ENCODE measurements around the gene GNG7. TPM values are rescaled to one million over a fixed set of nuclear protein-coding genes. Genes with fewer than 3 reads are reported as not detected.

Gene GNG7
- total RNA-seq, 1 experiment from 2014 or later, result 1.1 TPM

- Histone ChIP-seq H3K27ac (ENCODE audit: low read length) (no peak overlapping the region), H3K36me3 (ENCODE audit: low read depth, low read length) (peaks cover 12% of the 10 kb centered on the region), H3K4me3 (ENCODE audit: low read length) (no peak overlapping the region), H3K9me3 (ENCODE audit: low read length) (no peaks in the 10 kb centered on the region), H3K27me3 (ENCODE audit: low read length) (no peaks in the 10 kb centered on the region), H3K9me2 (replicated peaks; ENCODE audit: low read length) (no peaks in the 10 kb centered on the region), H3K9ac (ENCODE audit: low read length) (no peak overlapping the region), H3K79me2 (ENCODE audit: low read length) (peaks cover 6% of the 10 kb centered on the region), H3F3A (ENCODE audit: low read length, unreplicated experiment) (no peaks in the 10 kb centered on the region), H3K4me2 (ENCODE audit: low read length) (no peak overlapping the region), H3K4me1 (ENCODE audit: insufficient read depth, low read length) (no peaks in the 10 kb centered on the region), H2AFZ (ENCODE audit: low read length) (no peak overlapping the region), H4K20me1 (ENCODE audit: low read length) (no peaks in the 10 kb centered on the region)
- TF ChIP-seq EZH2phosphoT487 (IDR thresholded peaks at IDR 0.05; ENCODE audit: borderline replicate concordance, low read length) (no peak), EZH2 (IDR thresholded peaks at IDR 0.05; ENCODE audit: low read length, unreplicated experiment) (no peak), CTCF (conservative IDR thresholded peaks at IDR 0.05; ENCODE audit: low read depth, low read length) (no peak)
- CTCF ChIA-PET, result no interaction called here
- intact Hi-C loops (cut with micrococcal nuclease), result no loop called here
- DNase-seq (no peak), ATAC-seq (no peak)
- POLR2A ChIA-PET (ENCODE audit: unreplicated experiment), result interaction anchor here (1.0 kb wide), 1 partner anchor 69 kb away, joined by 5 read pairs; no protein-coding TSS in a partner anchor
- no TSS peak for BruUV-seq (replicated peaks)
Observed at GRCh38 chr19:2735374-2735773, 32.9 kb upstream of the GNG7 start.

GRCh38 chr19:2734589-2735288 is 32.2 kb upstream of the GNG7 start:
- no peaks in the 10 kb centered on the region for H3F3A ChIP-seq (ENCODE audit: low read length, unreplicated experiment)
- H3K9me2 ChIP-seq (replicated peaks; ENCODE audit: low read length), result no peaks in the 10 kb centered on the region
- ChIA-PET CTCF (no interaction called here), POLR2A (ENCODE audit: unreplicated experiment) (no interaction called here)
- H3K27me3 ChIP-seq (ENCODE audit: low read length), result no peaks in the 10 kb centered on the region
- TF ChIP-seq CTCF (conservative IDR thresholded peaks at IDR 0.05; ENCODE audit: low read depth, low read length) (no peak), EZH2 (IDR thresholded peaks at IDR 0.05; ENCODE audit: low read length, unreplicated experiment) (no peak), EZH2phosphoT487 (IDR thresholded peaks at IDR 0.05; ENCODE audit: borderline replicate concordance, low read length) (no peak)
- DNase-seq (no peak), ATAC-seq (no peak)
- no TSS peak for BruUV-seq (replicated peaks)
- H3K4me1 ChIP-seq (ENCODE audit: insufficient read depth, low read length), result no peaks in the 10 kb centered on the region
- H3K9ac ChIP-seq (ENCODE audit: low read length), result no peak overlapping the region
- H3K79me2 ChIP-seq (ENCODE audit: low read length), result peaks cover 6% of the 10 kb centered on the region
- H2AFZ ChIP-seq (ENCODE audit: low read length), result no peak overlapping the region
- H3K27ac ChIP-seq (ENCODE audit: low read length), result no peak overlapping the region
- H3K4me2 ChIP-seq (ENCODE audit: low read length), result no peak overlapping the region
- peaks cover 12% of the 10 kb centered on the region for H3K36me3 ChIP-seq (ENCODE audit: low read depth, low read length)
- H3K4me3 ChIP-seq (ENCODE audit: low read length), result no peak overlapping the region
- no peaks in the 10 kb centered on the region for H3K9me3 ChIP-seq (ENCODE audit: low read length)
- H4K20me1 ChIP-seq (ENCODE audit: low read length), result no peaks in the 10 kb centered on the region
- intact Hi-C loops (cut with micrococcal nuclease), result no loop called here

GRCh38 chr19:2733930-2734588 is 31.6 kb upstream of the GNG7 start:
- Histone ChIP-seq H3K9me2 (replicated peaks; ENCODE audit: low read length) (no peaks in the 10 kb centered on the region), H4K20me1 (ENCODE audit: low read length) (no peaks in the 10 kb centered on the region), H3K9ac (ENCODE audit: low read length) (no peak overlapping the region), H2AFZ (ENCODE audit: low read length) (no peak overlapping the region), H3K27ac (ENCODE audit: low read length) (no peak overlapping the region), H3F3A (ENCODE audit: low read length, unreplicated experiment) (no peaks in the 10 kb centered on the region), H3K4me3 (ENCODE audit: low read length) (no peak overlapping the region), H3K4me1 (ENCODE audit: insufficient read depth, low read length) (no peaks in the 10 kb centered on the region), H3K27me3 (ENCODE audit: low read length) (no peaks in the 10 kb centered on the region), H3K79me2 (ENCODE audit: low read length) (peaks cover under 1% of the 10 kb centered on the region), H3K36me3 (ENCODE audit: low read depth, low read length) (peaks cover 12% of the 10 kb centered on the region), H3K4me2 (ENCODE audit: low read length) (no peak overlapping the region), H3K9me3 (ENCODE audit: low read length) (no peaks in the 10 kb centered on the region)
- POLR2A ChIA-PET (ENCODE audit: unreplicated experiment), result interaction anchor here (0.7 kb wide), 1 partner anchor 33 kb away, joined by 5 read pairs; no protein-coding TSS in a partner anchor
- ATAC-seq, result no peak
- CTCF ChIA-PET, result no interaction called here
- no peak for DNase-seq
- intact Hi-C loops (cut with micrococcal nuclease), result no loop called here
- no peak for TF ChIP-seq EZH2 (IDR thresholded peaks at IDR 0.05; ENCODE audit: low read length, unreplicated experiment)
- TF ChIP-seq CTCF (conservative IDR thresholded peaks at IDR 0.05; ENCODE audit: low read depth, low read length), result no peak
- TF ChIP-seq EZH2phosphoT487 (IDR thresholded peaks at IDR 0.05; ENCODE audit: borderline replicate concordance, low read length), result no peak
- BruUV-seq (replicated peaks), result no TSS peak
